Neural cell (in vitro differentiated cells): ENCODE measurements around the gene NELFE.

Source experiments
- EP300 ChIP-seq: fragments of 450-650 bp; conservative IDR thresholded peaks from 2 replicates; pipeline ENCODE4 v1.6.1; 2014; ENCODE audit warnings: antibody characterized with exemption, mild to moderate bottlenecking, moderate library complexity; ENCODE audit not compliant: poor library complexity, severe bottlenecking
- EZH2 ChIP-seq: fragments of 200-600, 300-800 bp; shearing (Covaris generic), sonication (generic); IDR thresholded peaks from 2 replicates; pipeline ENCODE4 v1.6.1; 2014; ENCODE audit warnings: antibody characterized with exemption, low read length, borderline replicate concordance, mild to moderate bottlenecking; ENCODE audit not compliant: insufficient read depth, poor library complexity, severe bottlenecking
- MXI1 ChIP-seq: fragments of 450-650 bp; conservative IDR thresholded peaks from 2 replicates; pipeline ENCODE4 v1.6.1; 2014; ENCODE audit warnings: antibody characterized with exemption, mild to moderate bottlenecking; ENCODE audit not compliant: poor library complexity, severe bottlenecking
- POLR2AphosphoS5 ChIP-seq: IDR thresholded peaks from 2 replicates; pipeline ENCODE4 v1.6.1; 2012
- RAD21 ChIP-seq: fragments of 450-650 bp; conservative IDR thresholded peaks from 2 replicates; pipeline ENCODE4 v1.6.1; 2014; ENCODE audit warnings: antibody characterized with exemption, mild to moderate bottlenecking, moderate library complexity
- TF ChIP-seq, protein P1 (sequence below): fragments of 450-650 bp; IDR thresholded peaks from 2 replicates; pipeline ENCODE4 v1.5.1; 2014; ENCODE audit warnings: antibody characterized with exemption, mild to moderate bottlenecking, moderate library complexity; ENCODE audit not compliant: poor library complexity, severe bottlenecking
- TF ChIP-seq, protein P2 (sequence below): IDR thresholded peaks from 2 replicates; pipeline ENCODE4 v1.6.1; 2012; ENCODE audit warnings: borderline replicate concordance

DNA sequence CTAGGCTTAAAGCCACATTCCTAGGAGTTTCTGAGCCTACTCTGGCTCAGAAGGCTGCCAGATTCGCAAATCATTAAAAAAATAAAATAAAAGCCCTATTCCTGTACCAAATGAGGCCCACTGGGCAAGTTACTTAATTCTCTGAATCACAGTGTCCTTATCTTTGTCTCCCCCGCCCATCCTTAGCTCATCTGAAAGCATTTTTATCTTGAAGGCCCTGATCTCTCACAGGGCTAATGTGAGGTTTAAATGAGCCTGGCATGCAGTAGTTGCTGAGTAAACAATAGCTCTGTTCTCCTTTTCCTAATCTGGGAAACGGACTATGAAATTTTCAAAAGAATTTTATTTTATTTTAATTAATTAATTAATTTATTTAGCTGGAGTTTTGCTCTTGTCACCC is 54.8 kb downstream of the NELFE start:
- TF ChIP-seq, protein P1, sequence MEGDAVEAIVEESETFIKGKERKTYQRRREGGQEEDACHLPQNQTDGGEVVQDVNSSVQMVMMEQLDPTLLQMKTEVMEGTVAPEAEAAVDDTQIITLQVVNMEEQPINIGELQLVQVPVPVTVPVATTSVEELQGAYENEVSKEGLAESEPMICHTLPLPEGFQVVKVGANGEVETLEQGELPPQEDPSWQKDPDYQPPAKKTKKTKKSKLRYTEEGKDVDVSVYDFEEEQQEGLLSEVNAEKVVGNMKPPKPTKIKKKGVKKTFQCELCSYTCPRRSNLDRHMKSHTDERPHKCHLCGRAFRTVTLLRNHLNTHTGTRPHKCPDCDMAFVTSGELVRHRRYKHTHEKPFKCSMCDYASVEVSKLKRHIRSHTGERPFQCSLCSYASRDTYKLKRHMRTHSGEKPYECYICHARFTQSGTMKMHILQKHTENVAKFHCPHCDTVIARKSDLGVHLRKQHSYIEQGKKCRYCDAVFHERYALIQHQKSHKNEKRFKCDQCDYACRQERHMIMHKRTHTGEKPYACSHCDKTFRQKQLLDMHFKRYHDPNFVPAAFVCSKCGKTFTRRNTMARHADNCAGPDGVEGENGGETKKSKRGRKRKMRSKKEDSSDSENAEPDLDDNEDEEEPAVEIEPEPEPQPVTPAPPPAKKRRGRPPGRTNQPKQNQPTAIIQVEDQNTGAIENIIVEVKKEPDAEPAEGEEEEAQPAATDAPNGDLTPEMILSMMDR, result no peak
- TF ChIP-seq MXI1, result no peak
- TF ChIP-seq RAD21, result no peak
- no peak for TF ChIP-seq POLR2AphosphoS5
- TF ChIP-seq, protein P2, sequence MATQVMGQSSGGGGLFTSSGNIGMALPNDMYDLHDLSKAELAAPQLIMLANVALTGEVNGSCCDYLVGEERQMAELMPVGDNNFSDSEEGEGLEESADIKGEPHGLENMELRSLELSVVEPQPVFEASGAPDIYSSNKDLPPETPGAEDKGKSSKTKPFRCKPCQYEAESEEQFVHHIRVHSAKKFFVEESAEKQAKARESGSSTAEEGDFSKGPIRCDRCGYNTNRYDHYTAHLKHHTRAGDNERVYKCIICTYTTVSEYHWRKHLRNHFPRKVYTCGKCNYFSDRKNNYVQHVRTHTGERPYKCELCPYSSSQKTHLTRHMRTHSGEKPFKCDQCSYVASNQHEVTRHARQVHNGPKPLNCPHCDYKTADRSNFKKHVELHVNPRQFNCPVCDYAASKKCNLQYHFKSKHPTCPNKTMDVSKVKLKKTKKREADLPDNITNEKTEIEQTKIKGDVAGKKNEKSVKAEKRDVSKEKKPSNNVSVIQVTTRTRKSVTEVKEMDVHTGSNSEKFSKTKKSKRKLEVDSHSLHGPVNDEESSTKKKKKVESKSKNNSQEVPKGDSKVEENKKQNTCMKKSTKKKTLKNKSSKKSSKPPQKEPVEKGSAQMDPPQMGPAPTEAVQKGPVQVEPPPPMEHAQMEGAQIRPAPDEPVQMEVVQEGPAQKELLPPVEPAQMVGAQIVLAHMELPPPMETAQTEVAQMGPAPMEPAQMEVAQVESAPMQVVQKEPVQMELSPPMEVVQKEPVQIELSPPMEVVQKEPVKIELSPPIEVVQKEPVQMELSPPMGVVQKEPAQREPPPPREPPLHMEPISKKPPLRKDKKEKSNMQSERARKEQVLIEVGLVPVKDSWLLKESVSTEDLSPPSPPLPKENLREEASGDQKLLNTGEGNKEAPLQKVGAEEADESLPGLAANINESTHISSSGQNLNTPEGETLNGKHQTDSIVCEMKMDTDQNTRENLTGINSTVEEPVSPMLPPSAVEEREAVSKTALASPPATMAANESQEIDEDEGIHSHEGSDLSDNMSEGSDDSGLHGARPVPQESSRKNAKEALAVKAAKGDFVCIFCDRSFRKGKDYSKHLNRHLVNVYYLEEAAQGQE, result no peak
- no peak for TF ChIP-seq EZH2
- no peak for TF ChIP-seq EP300
